ENCODE results near the gene TMEM163. TPM values are rescaled to one million over a fixed set of nuclear protein-coding genes. Genes with fewer than 3 reads are reported as not detected.

The TMEM163 gene
- total RNA-seq, 1 donor from 2014 or later = 1.0 TPM

DNA sequence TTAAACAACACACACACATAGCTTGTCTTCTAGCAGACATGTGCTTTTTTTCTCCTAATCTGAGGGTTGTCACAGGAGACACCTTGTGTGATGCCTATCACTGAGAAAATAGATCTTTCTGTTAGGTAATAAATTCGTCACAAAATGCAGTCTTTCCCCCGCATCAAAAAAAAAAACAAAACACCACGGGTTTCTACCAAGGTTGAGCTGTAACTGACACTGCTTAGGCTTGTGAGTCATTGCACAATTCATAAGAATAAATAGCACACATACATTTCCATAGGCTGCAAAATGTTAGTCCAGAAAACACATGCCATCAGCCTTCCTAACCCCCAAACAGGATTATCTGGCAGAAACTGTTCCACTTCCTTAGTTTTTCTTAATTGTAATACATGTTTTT, 6.5 kb downstream of the TMEM163 start:
- Mint-ChIP-seq H3K27ac (ENCODE audit: unreplicated experiment) (no peak overlapping the region), H3K27me3 (ENCODE audit: low read depth) (peaks cover 71% of the 10 kb centered on the region), H3K36me3 (ENCODE audit: low read depth) (no peaks in the 10 kb centered on the region), H3K9me3 (no peaks in the 10 kb centered on the region), H3K4me3 (no peak overlapping the region), H3K4me1 (peaks cover 7% of the 10 kb centered on the region)
- TF ChIP-seq, protein P1, sequence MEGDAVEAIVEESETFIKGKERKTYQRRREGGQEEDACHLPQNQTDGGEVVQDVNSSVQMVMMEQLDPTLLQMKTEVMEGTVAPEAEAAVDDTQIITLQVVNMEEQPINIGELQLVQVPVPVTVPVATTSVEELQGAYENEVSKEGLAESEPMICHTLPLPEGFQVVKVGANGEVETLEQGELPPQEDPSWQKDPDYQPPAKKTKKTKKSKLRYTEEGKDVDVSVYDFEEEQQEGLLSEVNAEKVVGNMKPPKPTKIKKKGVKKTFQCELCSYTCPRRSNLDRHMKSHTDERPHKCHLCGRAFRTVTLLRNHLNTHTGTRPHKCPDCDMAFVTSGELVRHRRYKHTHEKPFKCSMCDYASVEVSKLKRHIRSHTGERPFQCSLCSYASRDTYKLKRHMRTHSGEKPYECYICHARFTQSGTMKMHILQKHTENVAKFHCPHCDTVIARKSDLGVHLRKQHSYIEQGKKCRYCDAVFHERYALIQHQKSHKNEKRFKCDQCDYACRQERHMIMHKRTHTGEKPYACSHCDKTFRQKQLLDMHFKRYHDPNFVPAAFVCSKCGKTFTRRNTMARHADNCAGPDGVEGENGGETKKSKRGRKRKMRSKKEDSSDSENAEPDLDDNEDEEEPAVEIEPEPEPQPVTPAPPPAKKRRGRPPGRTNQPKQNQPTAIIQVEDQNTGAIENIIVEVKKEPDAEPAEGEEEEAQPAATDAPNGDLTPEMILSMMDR (conservative IDR thresholded peaks at IDR 0.05) = no peak
- DNase-seq (ENCODE audit: low read depth, low spot score) = no peak

DNA sequence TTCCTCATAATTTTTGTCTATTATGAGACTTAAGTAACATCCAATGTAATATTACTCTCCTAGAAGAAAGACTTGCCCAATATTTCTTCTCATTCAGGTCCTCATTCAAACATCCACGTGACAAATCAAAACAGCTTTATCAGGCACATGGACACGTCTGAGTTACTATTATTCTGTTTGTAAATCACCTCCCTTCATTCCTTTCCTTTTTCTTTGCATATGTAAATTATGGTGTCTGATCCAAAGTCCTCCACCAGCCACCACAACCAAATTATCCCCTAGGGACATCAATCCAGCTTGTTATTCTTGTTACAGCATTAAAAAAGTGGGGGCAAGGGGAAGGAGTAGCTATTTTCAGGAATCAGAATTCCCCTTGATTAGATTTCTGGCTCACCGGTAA, 7.1 kb downstream of the TMEM163 start:
- peaks cover 65% of the 10 kb centered on the region for H3K27me3 Mint-ChIP-seq (ENCODE audit: low read depth)
- DNase-seq (ENCODE audit: low read depth, low spot score) = no peak
- H3K36me3 Mint-ChIP-seq (ENCODE audit: low read depth) = no peaks in the 10 kb centered on the region
- TF ChIP-seq, protein P1 (conservative IDR thresholded peaks at IDR 0.05) = no peak
- no peak overlapping the region for H3K4me3 Mint-ChIP-seq
- peaks cover 5% of the 10 kb centered on the region for H3K4me1 Mint-ChIP-seq
- no peak overlapping the region for H3K27ac Mint-ChIP-seq (ENCODE audit: unreplicated experiment)
- H3K9me3 Mint-ChIP-seq = no peaks in the 10 kb centered on the region

- H3K4me3 Mint-ChIP-seq = no peak overlapping the region
- peaks cover 16% of the 10 kb centered on the region for H3K4me1 Mint-ChIP-seq
- no peaks in the 10 kb centered on the region for H3K9me3 Mint-ChIP-seq
- peaks cover 28% of the 10 kb centered on the region for H3K27me3 Mint-ChIP-seq (ENCODE audit: low read depth)
- no peaks in the 10 kb centered on the region for H3K36me3 Mint-ChIP-seq (ENCODE audit: low read depth)
- no peak overlapping the region for H3K27ac Mint-ChIP-seq (ENCODE audit: unreplicated experiment)
- TF ChIP-seq, protein P1 (conservative IDR thresholded peaks at IDR 0.05) = no peak
- DNase-seq (ENCODE audit: low read depth, low spot score) = no peak
Measured at GRCh38 chr2:134707330-134707676, 11.5 kb downstream of the TMEM163 start.

- Mint-ChIP-seq H3K4me3 (no peak overlapping the region), H3K36me3 (ENCODE audit: low read depth) (no peaks in the 10 kb centered on the region), H3K4me1 (peaks cover 16% of the 10 kb centered on the region), H3K9me3 (no peaks in the 10 kb centered on the region), H3K27me3 (ENCODE audit: low read depth) (peaks cover 23% of the 10 kb centered on the region), H3K27ac (ENCODE audit: unreplicated experiment) (peak overlapping the region; percentile 39)
- DNase-seq (ENCODE audit: low read depth, low spot score) = no peak
- TF ChIP-seq, protein P1 (conservative IDR thresholded peaks at IDR 0.05) = no peak
Measured at GRCh38 chr2:134706587-134707329, 12.0 kb downstream of the TMEM163 start.

GRCh38 chr2:134705861-134706586, 12.8 kb downstream of the TMEM163 start:
- H3K27ac Mint-ChIP-seq (ENCODE audit: unreplicated experiment) = peak overlapping the region; percentile 39
- peak; percentile 31 for DNase-seq (ENCODE audit: low read depth, low spot score)
- peaks cover 16% of the 10 kb centered on the region for H3K4me1 Mint-ChIP-seq
- H3K36me3 Mint-ChIP-seq (ENCODE audit: low read depth) = no peaks in the 10 kb centered on the region
- TF ChIP-seq, protein P1 (conservative IDR thresholded peaks at IDR 0.05) = no peak
- peaks cover 18% of the 10 kb centered on the region for H3K27me3 Mint-ChIP-seq (ENCODE audit: low read depth)
- no peaks in the 10 kb centered on the region for H3K9me3 Mint-ChIP-seq
- no peak overlapping the region for H3K4me3 Mint-ChIP-seq
